Measurements from ENCODE around the gene TTC13. TPM values are rescaled to one million over a fixed set of nuclear protein-coding genes. Genes with fewer than 3 reads are reported as not detected.
A peak's percentile ranks its signal among the peaks of the same experiment; 100 is the strongest.

TTC13 gene
- total RNA-seq, 6 donors from 2014 or later = 18.6 to 41.9 (median 33.3) TPM

DNA sequence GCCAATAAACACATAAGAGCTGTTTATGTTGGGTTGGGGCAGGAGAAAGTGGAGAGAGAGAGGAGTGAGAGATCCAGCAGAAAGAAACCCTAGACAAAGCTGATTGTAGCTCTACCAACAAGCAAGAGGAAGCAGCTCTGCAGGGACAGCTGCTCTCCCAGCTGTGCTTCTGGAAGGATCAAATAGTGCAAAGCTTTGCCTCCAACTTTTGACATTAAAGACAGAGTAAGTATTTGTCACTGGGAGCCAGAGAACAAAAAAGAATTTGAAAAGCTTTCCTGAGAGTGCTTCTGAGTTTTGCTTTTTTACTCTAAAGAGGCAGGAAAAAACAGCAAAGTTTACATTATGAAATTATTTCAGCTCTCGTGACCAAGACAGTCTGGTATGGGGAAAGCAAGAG, 81.9 kb downstream of the TTC13 start:
- Histone ChIP-seq H3K27ac (peak overlapping the region; percentile 46 to 60 (median 56)), H3K27me3 (no peaks in the 10 kb centered on the region), H3K4me3 (no peak overlapping the region), H3K4me1 (peaks cover 4 to 19% (median 10%) of the 10 kb centered on the region in 4 donors), H3K9me3 (no peaks in the 10 kb centered on the region), H3K36me3 (no peaks in the 10 kb centered on the region)
- WGBS, 2 donors = 25 to 40% methylated on average over 1 of the region's 1 CpG
- DNase-seq = no peak
- ATAC-seq (ENCODE audit: low FRiP score in 2 of 2) = no peak
- no peak for TF ChIP-seq POLR2A (IDR thresholded peaks at IDR 0.05)
- no peak for TF ChIP-seq EP300 (IDR thresholded peaks at IDR 0.05)
- TF ChIP-seq, protein P1, sequence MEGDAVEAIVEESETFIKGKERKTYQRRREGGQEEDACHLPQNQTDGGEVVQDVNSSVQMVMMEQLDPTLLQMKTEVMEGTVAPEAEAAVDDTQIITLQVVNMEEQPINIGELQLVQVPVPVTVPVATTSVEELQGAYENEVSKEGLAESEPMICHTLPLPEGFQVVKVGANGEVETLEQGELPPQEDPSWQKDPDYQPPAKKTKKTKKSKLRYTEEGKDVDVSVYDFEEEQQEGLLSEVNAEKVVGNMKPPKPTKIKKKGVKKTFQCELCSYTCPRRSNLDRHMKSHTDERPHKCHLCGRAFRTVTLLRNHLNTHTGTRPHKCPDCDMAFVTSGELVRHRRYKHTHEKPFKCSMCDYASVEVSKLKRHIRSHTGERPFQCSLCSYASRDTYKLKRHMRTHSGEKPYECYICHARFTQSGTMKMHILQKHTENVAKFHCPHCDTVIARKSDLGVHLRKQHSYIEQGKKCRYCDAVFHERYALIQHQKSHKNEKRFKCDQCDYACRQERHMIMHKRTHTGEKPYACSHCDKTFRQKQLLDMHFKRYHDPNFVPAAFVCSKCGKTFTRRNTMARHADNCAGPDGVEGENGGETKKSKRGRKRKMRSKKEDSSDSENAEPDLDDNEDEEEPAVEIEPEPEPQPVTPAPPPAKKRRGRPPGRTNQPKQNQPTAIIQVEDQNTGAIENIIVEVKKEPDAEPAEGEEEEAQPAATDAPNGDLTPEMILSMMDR (IDR thresholded peaks at IDR 0.05) = no peak

DNA sequence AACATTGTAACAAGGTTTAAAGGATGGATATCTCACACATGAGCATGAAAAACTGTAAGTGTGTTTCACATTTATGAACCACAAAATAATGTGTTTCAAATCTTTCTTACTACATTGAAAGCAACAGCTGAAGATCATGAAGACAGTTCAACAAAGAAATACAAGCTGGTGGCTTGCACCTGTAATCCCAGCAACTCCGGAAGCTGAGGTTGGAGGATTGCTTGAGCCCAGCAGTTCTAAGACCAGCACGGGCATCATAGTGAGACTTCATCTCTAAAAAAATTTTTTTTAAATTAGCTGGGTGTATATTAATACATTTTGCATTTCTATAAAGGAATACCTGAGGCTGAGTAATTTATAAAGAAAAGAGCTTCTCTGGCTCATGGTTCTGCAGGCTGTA, 83.2 kb downstream of the TTC13 start:
- WGBS, 2 donors = 88 to 94% methylated on average over 2 of the region's 2 CpGs
- no peaks in the 10 kb centered on the region for H3K9me3 ChIP-seq
- no peaks in the 10 kb centered on the region for H3K36me3 ChIP-seq
- ATAC-seq (ENCODE audit: low FRiP score in 2 of 2) = no peak
- TF ChIP-seq EP300 (IDR thresholded peaks at IDR 0.05) (no peak), POLR2AphosphoS5 (IDR thresholded peaks at IDR 0.05) (no peak), POLR2A (IDR thresholded peaks at IDR 0.05) (no peak)
- TF ChIP-seq, protein P1 (IDR thresholded peaks at IDR 0.05) = no peak
- H3K27me3 ChIP-seq = no peaks in the 10 kb centered on the region
- H3K4me3 ChIP-seq = no peak overlapping the region
- DNase-seq = no peak
- peaks cover under 1 to 10% (median 6%) of the 10 kb centered on the region in 4 donors for H3K4me1 ChIP-seq
- no peak overlapping the region for H3K27ac ChIP-seq

DNA sequence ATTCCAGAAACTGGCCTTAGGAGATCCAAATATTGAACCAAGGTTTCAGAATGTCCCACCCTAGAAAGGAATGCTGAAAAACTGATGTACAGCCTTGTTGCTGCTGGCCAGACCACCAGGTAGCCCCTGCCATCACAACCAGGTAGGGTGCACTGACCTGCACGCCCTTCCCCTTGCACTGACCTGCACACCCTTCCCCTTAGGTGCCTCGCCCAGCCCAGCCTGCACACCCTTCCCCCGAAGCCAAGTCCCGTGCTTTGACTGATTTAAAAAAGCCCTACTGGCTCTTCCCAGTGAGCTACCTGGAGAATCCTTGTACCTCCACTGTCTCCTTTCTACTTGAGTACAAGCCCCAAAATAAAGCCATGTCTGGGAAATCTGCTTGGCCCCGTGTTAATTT, 84.0 kb downstream of the TTC13 start:
- 80% methylated on average over 5 of the region's 5 CpGs for WGBS, 2 donors
- Histone ChIP-seq H3K36me3 (no peaks in the 10 kb centered on the region), H3K4me1 (peaks cover 0 to 8% (median 6%) of the 10 kb centered on the region in 4 donors), H3K4me3 (no peak overlapping the region), H3K27ac (no peak overlapping the region), H3K9me3 (no peaks in the 10 kb centered on the region), H3K27me3 (no peaks in the 10 kb centered on the region)
- no peak for DNase-seq
- TF ChIP-seq, protein P1 (IDR thresholded peaks at IDR 0.05) = no peak
- TF ChIP-seq POLR2A (IDR thresholded peaks at IDR 0.05) = no peak
- no peak for TF ChIP-seq POLR2AphosphoS5 (IDR thresholded peaks at IDR 0.05)
- TF ChIP-seq EP300 (IDR thresholded peaks at IDR 0.05) = no peak
- ATAC-seq (ENCODE audit: low FRiP score in 2 of 2) = no peak

DNA sequence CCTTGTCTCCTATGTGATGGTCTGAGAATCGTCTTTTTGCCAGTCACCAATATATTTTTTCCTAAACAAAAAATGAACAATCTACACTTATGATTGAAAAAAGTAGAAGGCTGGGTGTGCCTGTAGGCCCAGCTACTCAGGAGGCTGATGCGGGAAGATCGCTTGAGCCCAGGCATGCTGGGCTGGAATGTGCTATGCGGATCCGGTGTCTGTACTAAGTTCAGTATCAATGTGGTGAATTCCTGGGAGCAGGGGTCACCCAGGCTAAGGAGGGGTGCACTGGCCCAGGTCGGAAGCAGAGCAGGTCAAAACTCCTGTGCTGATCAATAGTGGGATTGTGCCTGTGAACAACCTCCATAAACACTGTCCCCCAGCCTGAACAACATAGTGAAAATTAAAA, 84.6 kb downstream of the TTC13 start:
- 84 to 85% methylated on average over 6 of the region's 6 CpGs for WGBS, 2 donors

More for the DNA sequence above, 84.6 kb downstream of the TTC13 start:
- no peak overlapping the region for H3K4me3 ChIP-seq
- no peaks in the 10 kb centered on the region for H3K36me3 ChIP-seq
- H3K27me3 ChIP-seq = no peaks in the 10 kb centered on the region
- peaks cover 0 to 8% (median 6%) of the 10 kb centered on the region in 4 donors for H3K4me1 ChIP-seq
- no peak for TF ChIP-seq EP300 (IDR thresholded peaks at IDR 0.05)
- TF ChIP-seq POLR2AphosphoS5 (IDR thresholded peaks at IDR 0.05) = no peak
- no peak for TF ChIP-seq POLR2A (IDR thresholded peaks at IDR 0.05)
- TF ChIP-seq, protein P1 (IDR thresholded peaks at IDR 0.05) = no peak
- DNase-seq (no peak), ATAC-seq (ENCODE audit: low FRiP score in 2 of 2) (no peak)
- H3K27ac ChIP-seq = no peak overlapping the region
- no peaks in the 10 kb centered on the region for H3K9me3 ChIP-seq
